Astrocyte (in vitro differentiated cells and primary cell): Measurements from ENCODE around the gene KCNQ5. TPM values are rescaled to one million over a fixed set of nuclear protein-coding genes. Genes with fewer than 3 reads are reported as not detected.

Experiments used
- DNase-seq: peaks from one replicate; pipeline ENCODE4 v3.0.0-alpha.2; 2010; ENCODE audit warnings: low read depth
- FAIRE-seq: peaks from 2 replicates; lab custom pipeline; 2011; peaks lifted over from hg19 to GRCh38; lab: Jason Lieb, UNC
- H2AFZ ChIP-seq: 2 replicates; pipeline ENCODE4 v1.6.0; 2012; ENCODE audit warnings: low read depth, low read length, inconsistent platforms
- H3K27ac ChIP-seq: 2 replicates; pipeline ENCODE4 v1.5.1; 2011; ENCODE audit warnings: low read depth, low read length, inconsistent platforms
- H3K27me3 ChIP-seq: 2 replicates; pipeline ENCODE4 v1.6.0; 2011; ENCODE audit warnings: low read length, inconsistent platforms; ENCODE audit not compliant: insufficient read depth
- H3K36me3 ChIP-seq: 2 replicates; pipeline ENCODE4 v1.5.1; 2011; ENCODE audit warnings: low read length, inconsistent platforms; ENCODE audit not compliant: insufficient read depth
- H3K4me1 ChIP-seq: 2 replicates; pipeline ENCODE4 v1.5.1; 2011; ENCODE audit warnings: low read length, inconsistent platforms; ENCODE audit not compliant: insufficient read depth
- H3K4me2 ChIP-seq: 2 replicates; pipeline ENCODE4 v1.6.0; 2012; ENCODE audit warnings: low read length, inconsistent platforms
- H3K4me3 ChIP-seq: 2 replicates; pipeline ENCODE4 v1.5.1; 2011; ENCODE audit warnings: low read depth, mild to moderate bottlenecking, low read length, inconsistent platforms; ENCODE audit not compliant: insufficient read depth
- H3K79me2 ChIP-seq: 2 replicates; pipeline ENCODE4 v1.6.0; 2012; ENCODE audit warnings: mild to moderate bottlenecking, low read length, inconsistent platforms; ENCODE audit not compliant: insufficient read depth
- H3K9ac ChIP-seq: 2 replicates; pipeline ENCODE4 v1.6.0; 2012; ENCODE audit warnings: mild to moderate bottlenecking, low read length, inconsistent platforms
- H3K9me3 ChIP-seq: 2 replicates; pipeline ENCODE4 v1.5.1; 2012; ENCODE audit warnings: low read depth, mild to moderate bottlenecking, low read length, inconsistent platforms; ENCODE audit not compliant: insufficient read depth
- H4K20me1 ChIP-seq: 2 replicates; pipeline ENCODE4 v1.6.0; 2012; ENCODE audit warnings: low read length, inconsistent platforms; ENCODE audit not compliant: insufficient read depth
- H3K27ac Mint-ChIP-seq: one replicate; pipeline ENCODE4 v1.8.0; 2021; ENCODE audit warnings: mild to moderate bottlenecking, mixed read lengths; ENCODE audit not compliant: unreplicated experiment
- H3K27me3 Mint-ChIP-seq: one replicate; pipeline ENCODE4 v1.8.0; 2021; ENCODE audit warnings: low read depth, mixed read lengths; ENCODE audit not compliant: unreplicated experiment
- H3K36me3 Mint-ChIP-seq: one replicate; pipeline ENCODE4 v1.8.0; 2021; ENCODE audit warnings: low read depth, mixed read lengths; ENCODE audit not compliant: unreplicated experiment
- H3K4me1 Mint-ChIP-seq: one replicate; pipeline ENCODE4 v1.8.0; 2021; ENCODE audit warnings: low read depth, mixed read lengths; ENCODE audit not compliant: unreplicated experiment
- H3K4me3 Mint-ChIP-seq: one replicate; pipeline ENCODE4 v1.8.0; 2021; ENCODE audit warnings: mild to moderate bottlenecking, moderate library complexity, mixed read lengths; ENCODE audit not compliant: unreplicated experiment
- H3K9me3 Mint-ChIP-seq: one replicate; pipeline ENCODE4 v1.8.0; 2021; ENCODE audit warnings: mild to moderate bottlenecking, mixed read lengths; ENCODE audit not compliant: unreplicated experiment
- CTCF ChIP-seq: IDR thresholded peaks from 2 replicates; pipeline ENCODE4 v1.5.1; 2011; ENCODE audit warnings: low read depth, mild to moderate bottlenecking, inconsistent platforms, low read length, moderate library complexity; ENCODE audit not compliant: insufficient read depth
- EZH2 ChIP-seq: IDR thresholded peaks from 2 replicates; pipeline ENCODE4 v1.6.1; 2012; ENCODE audit warnings: mild to moderate bottlenecking, low read length, inconsistent platforms; ENCODE audit not compliant: insufficient read depth
- total RNA-seq: library from RNA; stranded (reverse); gene quantifications from 2 replicates; pipeline ENCODE4 v1.2.1, GENCODE V29; 2021

Gene KCNQ5
- total RNA-seq, 1 donor from 2014 or later: 2.0 TPM

- DNase-seq: no peak
- no peaks in the 10 kb centered on the region for H3K9me3 ChIP-seq
- no peaks in the 10 kb centered on the region for H3K36me3 ChIP-seq
- no peak overlapping the region for H2AFZ ChIP-seq
- no peaks in the 10 kb centered on the region for H3K79me2 ChIP-seq
- no peak overlapping the region for H3K27ac ChIP-seq
- H3K36me3 Mint-ChIP-seq: no peaks in the 10 kb centered on the region
- no peaks in the 10 kb centered on the region for H3K27me3 ChIP-seq
- no peaks in the 10 kb centered on the region for H3K4me1 Mint-ChIP-seq
- H3K4me1 ChIP-seq: no peaks in the 10 kb centered on the region
- no peaks in the 10 kb centered on the region for H3K27me3 Mint-ChIP-seq
- H3K4me3 Mint-ChIP-seq: no peak overlapping the region
- no peak overlapping the region for H3K4me2 ChIP-seq
- no peak for TF ChIP-seq EZH2
- no peak for TF ChIP-seq CTCF
- H4K20me1 ChIP-seq: no peaks in the 10 kb centered on the region
- H3K4me3 ChIP-seq: no peak overlapping the region
- H3K9ac ChIP-seq: no peak overlapping the region
- no peaks in the 10 kb centered on the region for H3K9me3 Mint-ChIP-seq
- no peak overlapping the region for H3K27ac Mint-ChIP-seq
- no peak for FAIRE-seq
Measured at GRCh38 chr6:72941263-72941662, 319.4 kb downstream of the KCNQ5 start.

- H2AFZ ChIP-seq: no peak overlapping the region
- no peak overlapping the region for H3K9ac ChIP-seq
- no peak for DNase-seq
- no peaks in the 10 kb centered on the region for H3K27me3 Mint-ChIP-seq
- H4K20me1 ChIP-seq: no peaks in the 10 kb centered on the region
- no peaks in the 10 kb centered on the region for H3K79me2 ChIP-seq
- H3K4me3 Mint-ChIP-seq: no peak overlapping the region
- peaks cover 1% of the 10 kb centered on the region for H3K4me1 Mint-ChIP-seq
- FAIRE-seq: no peak
- no peaks in the 10 kb centered on the region for H3K4me1 ChIP-seq
- H3K4me2 ChIP-seq: no peak overlapping the region
- H3K27ac Mint-ChIP-seq: no peak overlapping the region
- H3K27me3 ChIP-seq: no peaks in the 10 kb centered on the region
- H3K36me3 ChIP-seq: no peaks in the 10 kb centered on the region
- TF ChIP-seq EZH2 (no peak), CTCF (no peak)
- no peaks in the 10 kb centered on the region for H3K9me3 ChIP-seq
- no peak overlapping the region for H3K27ac ChIP-seq
- H3K4me3 ChIP-seq: no peak overlapping the region
- no peaks in the 10 kb centered on the region for H3K9me3 Mint-ChIP-seq
- H3K36me3 Mint-ChIP-seq: no peaks in the 10 kb centered on the region
Measured at GRCh38 chr6:72941751-72942150, 319.9 kb downstream of the KCNQ5 start.

GRCh38 chr6:72943699-72944098 is 321.8 kb downstream of the KCNQ5 start:
- FAIRE-seq (no peak), DNase-seq (no peak)
- TF ChIP-seq CTCF: no peak
- TF ChIP-seq EZH2: no peak
- no peak overlapping the region for H3K4me2 ChIP-seq
- no peaks in the 10 kb centered on the region for H3K9me3 ChIP-seq
- no peaks in the 10 kb centered on the region for H3K4me1 ChIP-seq
- Mint-ChIP-seq H3K27ac (no peak overlapping the region), H3K4me3 (no peak overlapping the region), H3K4me1 (peaks cover 3% of the 10 kb centered on the region), H3K27me3 (no peaks in the 10 kb centered on the region), H3K9me3 (no peaks in the 10 kb centered on the region), H3K36me3 (no peaks in the 10 kb centered on the region)
- no peaks in the 10 kb centered on the region for H4K20me1 ChIP-seq
- no peaks in the 10 kb centered on the region for H3K27me3 ChIP-seq
- no peak overlapping the region for H3K4me3 ChIP-seq
- H3K79me2 ChIP-seq: no peaks in the 10 kb centered on the region
- H3K27ac ChIP-seq: no peak overlapping the region
- H3K36me3 ChIP-seq: no peaks in the 10 kb centered on the region
- H3K9ac ChIP-seq: no peak overlapping the region
- H2AFZ ChIP-seq: no peak overlapping the region
